ENCODE measurements around the gene CBR1.
"Not testable (repeated sequence)": the region's sequence is repeated elsewhere in the genome, so short reads cannot be mapped to it uniquely, and the experiment has no call there.

Gene CBR1

DNA sequence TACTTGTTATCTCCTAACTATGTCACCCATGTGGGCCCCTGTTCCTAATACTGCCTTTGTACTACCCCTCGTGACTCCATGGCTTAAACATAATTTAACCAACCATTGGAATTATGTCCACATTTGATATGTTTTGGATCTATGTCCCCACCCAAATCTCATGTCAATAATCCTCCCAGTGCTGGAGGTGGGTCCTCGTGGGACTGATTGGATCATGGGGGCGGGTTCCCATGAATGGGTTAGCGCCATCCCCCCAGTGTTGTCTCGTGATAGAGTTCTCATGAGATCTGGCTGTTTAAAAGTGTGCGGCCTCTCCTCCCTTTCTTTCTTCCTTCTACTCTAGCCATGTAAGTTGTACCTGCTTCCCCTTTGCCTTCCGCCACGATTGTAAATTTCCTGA is 9.8 kb downstream of the CBR1 start:
- no peak for DNase-seq (ENCODE audit: low read depth in 2 of 2)

DNA sequence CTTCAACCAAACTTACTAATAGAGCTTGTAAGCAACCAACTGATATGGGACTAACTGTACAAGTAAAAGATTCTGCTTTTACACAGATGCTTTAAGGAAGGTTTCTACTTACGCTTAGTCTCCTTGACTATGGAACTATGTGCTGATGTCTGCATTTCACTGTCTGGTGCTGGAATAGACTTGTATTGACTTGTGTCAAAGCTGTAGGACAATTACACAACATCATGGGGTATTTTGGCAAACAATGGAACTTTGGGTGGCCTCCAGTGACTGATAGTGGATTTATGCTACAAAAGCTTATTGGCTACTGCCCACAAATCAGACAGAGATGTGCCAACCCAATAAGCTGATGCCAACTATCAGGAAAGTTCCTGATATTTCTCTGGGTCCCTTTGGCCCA is 10.6 kb downstream of the CBR1 start:
- no peak for DNase-seq (ENCODE audit: low read depth in 2 of 2)

DNA sequence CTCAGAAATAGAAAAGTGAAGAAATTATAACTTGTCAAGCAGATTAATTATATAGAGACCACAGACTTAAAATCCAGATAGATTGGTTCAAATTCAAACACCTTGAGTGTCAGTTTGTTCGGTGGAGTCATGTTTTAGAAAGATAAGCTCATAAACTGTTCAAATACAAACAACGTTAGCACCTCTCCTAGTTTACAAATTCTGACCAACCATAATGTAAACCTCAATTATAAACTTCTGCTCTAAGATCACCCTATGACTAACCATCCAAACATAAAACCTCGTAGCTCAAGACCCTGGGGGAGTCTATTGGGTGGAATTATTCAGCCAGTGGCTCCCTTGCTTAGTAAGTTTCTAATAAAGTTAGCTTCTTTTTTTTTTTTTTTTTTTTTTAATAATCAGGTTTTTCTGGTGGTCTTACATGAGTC is 12.4 kb downstream of the CBR1 start:
- no peak for DNase-seq (ENCODE audit: low read depth in 2 of 2)

DNA sequence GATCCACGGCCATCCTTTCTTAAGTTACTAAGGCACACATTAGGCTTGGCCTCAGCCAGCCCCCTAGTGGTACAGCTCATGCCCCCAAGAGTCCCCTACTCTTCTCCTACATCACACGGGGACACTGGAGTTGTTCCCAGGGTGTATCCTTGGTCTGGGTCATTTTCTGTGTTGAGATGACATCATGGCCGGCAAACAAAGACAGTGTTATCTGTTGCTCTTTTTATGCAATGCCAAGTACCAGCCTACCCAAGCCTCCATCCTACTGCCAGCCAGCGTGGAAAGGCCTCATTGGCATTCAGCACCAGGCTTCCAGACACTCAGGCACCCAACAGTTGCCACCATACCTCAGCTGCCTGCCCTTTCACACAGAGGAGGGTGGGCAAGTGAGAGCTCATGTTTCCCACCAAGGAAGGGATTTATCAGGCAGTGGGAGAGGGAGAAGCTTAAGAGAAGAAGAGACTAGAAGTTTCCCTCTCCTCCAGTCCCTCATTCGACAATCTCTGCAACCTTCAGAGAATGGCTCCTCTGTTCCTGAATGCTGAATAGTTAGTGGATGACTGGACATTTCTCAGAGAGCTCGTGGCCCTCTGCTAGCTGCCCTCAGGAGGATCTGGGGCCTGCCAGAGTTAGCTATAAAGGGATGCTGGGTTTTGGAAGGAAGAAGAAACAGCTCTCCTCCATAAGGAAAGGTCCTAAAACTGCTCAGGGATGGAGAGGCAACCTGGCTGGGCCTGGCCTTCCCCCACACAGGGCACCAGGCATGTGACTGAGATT is 17.7 kb downstream of the CBR1 start:
- DNase-seq (ENCODE audit: low read depth in 2 of 2): no peak

DNA sequence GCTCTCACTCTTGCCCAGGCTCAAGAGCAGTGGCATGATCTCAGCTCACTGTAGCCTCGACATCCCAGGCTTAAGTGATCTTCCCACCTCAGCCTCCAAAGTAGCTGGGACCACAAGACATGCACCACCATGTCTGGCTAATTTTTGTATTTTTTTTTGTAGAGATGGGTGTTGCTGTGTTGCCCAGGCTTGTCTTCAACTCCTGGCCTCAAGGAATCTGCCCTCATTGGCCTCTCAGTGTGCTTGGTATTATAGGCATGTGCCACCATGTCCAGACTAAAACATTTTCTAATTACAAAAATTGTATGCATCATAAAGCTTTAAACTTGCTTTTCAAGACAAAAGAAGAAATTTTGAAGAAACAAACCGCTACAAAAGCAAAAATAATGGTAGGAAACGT is 20.1 kb downstream of the CBR1 start:
- no peak for DNase-seq (ENCODE audit: low read depth in 2 of 2)

DNA sequence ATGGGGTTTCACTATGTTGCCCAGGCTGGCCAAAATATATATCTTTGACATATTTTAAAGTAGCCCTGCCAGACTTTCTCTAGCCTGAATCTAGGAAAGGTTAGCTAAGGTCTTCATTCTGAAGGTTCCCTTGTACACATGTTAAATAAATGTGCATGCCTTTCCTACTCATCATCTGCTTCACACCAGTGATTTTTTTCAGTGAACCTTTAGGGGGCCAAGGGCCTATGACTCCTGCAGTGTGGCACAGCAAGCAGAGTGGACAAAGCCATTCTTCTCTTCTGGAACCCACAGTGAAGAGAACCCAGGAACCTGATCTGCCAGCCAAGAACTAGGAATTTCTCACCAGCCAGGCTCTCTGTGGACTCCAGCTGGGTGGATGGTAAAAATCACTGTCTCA is 22.9 kb downstream of the CBR1 start:
- no peak for DNase-seq (ENCODE audit: low read depth in 2 of 2)

DNA sequence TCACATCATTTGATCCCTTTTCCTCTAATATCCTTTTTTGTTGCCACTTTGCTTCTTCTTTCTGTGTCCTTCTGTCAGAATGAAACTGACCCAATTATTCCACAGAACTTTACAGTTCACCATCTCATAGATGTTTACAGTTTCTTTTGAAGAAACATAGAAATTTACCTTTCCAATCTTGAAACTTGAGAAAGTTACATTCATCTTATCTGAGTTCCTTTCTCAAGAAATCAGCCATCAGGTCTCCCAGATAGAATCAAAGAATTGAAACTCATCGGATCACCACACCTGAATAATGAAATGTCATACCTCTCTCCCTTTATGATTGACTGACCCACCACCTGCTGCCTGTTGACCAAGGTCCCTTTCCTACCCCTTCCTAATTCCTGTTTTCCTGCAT is 23.7 kb downstream of the CBR1 start:
- DNase-seq (ENCODE audit: low read depth in 2 of 2): no peak

DNA sequence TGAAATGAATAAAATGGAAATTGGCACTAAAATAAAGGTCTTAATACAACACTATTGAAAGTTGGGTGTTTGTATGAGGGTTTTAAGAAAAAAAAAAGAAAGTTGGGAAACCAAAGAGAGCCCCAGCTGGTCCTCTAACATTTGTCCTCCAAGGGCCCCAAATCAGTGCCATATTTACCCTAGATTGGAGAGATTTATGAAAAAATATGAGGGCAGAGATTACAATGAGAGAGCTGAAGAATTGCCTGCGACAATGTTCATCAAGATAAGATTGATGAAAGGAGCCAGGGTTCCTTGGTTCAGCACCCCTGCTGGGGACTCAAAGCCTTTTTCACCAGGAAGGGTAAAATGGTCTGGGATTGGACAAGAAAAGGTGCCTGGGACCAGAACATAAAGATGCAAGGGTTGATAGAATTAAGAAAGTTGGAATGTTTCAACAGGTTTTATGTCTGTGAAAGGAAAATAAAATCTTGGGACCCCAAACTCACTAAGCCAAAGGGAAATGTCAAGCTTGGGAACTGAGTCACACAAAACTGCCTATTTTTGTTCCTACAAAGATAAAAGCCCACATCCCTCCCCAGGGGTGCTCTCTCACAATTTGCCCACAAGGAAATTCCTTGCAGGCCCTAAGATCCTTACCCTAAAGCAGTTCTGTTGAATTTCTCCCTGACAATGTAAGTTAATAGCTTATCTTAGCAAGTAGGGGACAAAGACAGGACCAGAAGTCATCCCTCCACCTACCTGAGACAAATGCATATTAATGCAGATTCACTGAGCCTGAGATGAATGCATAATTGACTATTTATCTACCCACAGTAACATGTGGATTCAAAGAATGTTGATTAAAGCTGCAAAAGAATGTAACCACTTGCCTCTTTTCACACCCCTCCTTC is 26.8 kb downstream of the CBR1 start:
- no peak for DNase-seq (ENCODE audit: low read depth in 2 of 2)

DNA sequence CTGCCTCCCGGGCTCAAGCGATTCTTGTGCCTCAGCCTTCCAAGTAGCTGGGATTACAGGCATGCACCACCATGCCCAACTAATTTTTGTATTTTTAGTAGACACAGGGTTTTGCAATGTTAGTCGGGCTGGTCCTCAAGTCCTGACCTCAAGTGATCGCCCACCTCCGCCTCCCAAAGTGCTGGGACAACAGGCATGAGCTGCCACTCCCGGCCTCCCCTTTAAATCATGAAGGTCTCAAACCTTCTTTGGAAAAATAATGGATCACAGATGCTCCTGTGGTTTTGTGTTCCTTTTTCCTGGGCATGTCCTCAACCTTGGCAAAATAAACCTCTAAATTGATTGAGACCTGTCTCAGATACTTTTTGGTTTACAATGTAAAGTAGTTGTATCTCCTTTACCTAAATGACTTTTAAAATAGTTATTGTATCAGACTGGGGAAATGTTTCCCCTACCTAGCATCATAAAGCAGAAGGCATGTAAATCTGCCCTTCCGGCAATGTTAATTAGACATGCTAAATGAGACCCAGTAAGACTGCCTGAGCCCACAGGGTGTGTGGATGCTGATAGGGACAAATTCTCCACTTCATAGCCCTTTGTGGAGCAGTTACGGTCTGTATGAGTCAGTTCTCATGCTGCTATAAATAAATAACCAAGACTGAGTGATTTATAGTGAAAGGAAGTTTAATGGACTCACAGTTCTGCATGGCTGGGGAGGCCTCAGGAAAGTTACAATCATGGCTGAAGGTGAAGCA is 27.8 kb downstream of the CBR1 start:
- no peak for DNase-seq (ENCODE audit: low read depth in 2 of 2)

DNA sequence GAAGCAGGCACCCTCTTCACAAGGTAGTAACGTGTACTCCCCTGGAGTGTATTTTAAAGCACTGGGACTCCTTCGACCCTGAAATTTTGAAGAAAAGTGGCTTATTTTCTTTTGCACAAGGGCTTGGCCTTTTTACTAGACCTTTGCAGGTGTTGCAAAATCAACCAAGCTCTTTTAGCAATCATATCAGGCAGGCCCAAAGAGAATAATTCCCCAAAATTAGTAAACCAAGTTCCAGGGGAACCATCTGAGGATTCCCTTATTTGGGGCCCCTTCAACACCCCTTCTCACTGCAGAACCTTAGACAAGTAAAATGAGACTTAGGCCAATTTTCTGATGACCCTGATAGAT is 28.3 kb downstream of the CBR1 start:
- DNase-seq (ENCODE audit: low read depth in 2 of 2): no peak

DNA sequence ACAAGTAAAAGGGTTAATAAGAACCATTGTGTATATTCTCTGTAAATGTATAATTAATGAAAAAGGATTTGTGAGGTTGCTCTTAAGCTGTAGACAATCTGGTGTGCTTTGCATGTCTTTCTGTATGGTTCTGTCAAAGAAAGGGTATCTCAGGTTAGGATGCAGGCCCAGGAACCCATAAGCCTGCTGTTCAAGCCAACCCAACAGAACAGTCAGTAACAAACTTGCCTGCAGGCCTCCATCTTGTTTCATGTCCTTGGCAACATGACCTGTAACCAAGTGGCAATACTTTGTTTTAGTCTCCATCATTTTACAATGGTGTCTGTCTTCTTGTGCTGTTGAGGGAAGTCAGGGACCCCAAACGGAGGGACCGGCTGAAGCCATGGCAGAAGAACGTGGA is 29.2 kb downstream of the CBR1 start:
- DNase-seq (ENCODE audit: low read depth in 2 of 2): no peak

DNA sequence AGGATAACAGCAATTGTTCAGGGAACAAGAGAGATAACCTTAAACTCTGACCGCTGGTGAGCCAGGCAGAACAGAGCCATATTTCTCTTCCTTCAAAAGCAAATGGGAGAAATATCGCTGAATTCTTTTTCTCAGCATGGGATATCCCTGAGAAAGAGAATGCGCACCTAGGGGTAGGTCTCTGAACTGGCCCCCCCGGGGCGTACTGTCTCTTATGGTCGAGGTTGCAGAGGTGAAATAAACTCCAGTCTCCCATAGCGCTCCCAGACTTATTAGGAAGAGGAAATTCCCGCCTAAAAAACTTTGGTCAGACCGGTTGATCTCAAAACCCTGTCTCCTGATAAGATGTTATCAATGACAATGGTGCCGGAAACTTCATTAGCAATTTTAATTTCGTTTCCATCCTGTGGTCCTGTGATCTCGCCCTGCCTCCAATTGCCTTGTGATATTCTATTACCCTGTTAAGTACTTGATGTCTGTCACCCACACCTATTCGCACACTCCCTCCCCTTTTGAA is 29.9 kb downstream of the CBR1 start:
- DNase-seq (ENCODE audit: low read depth in 2 of 2): not testable (repeated sequence)

DNA sequence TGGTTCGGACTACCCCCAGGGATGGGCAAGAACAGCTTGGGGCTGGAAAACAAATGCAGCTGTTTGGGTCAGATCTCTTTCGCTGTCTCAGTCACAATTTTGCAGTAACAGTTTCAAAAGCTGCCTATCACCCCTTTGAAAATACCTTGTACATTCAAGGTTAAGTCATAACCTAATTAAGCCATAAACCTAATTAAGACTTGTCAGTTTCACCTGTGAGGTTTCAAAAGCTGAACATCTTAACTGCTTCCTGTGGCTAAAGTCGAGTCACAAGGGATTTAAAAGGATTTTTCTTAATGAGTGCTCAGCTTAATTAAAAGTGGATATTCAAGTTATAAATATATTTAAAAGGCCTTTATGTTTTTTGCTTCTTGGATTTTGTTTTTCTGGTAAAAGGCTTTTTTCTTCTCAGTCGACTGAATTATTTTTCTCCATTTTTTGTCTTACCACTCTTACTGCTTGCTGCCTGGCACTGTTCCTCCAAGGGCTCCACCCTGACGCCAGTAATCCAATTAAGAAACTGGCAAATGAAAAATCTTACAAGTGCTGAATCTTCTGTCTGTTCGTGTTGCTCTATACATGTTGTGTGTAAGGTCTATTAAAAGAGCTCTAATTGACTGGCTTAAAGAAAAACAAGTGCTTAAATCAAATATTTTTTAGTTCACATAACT is 31.3 kb downstream of the CBR1 start:
- no peak for DNase-seq (ENCODE audit: low read depth in 2 of 2)

DNA sequence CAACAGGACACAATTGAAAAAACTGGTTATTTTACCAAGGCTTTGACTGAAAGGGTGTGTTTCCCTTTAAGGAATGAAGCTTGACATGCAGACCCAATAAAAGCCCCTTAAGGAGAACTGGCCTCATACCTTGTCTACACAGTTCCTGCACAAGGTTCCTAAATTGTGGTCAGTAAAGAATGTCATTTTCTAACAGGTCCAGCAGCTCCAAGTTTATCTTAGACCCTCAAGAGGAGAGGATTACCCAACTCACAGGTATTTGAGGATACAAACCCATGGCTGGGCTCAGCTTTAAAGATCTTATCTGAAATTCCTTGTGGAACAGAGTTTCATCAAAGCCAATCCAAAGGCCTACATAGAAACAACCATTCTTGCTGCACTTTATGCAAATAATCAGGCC is 33.6 kb downstream of the CBR1 start:
- DNase-seq (ENCODE audit: low read depth in 2 of 2): no peak

DNA sequence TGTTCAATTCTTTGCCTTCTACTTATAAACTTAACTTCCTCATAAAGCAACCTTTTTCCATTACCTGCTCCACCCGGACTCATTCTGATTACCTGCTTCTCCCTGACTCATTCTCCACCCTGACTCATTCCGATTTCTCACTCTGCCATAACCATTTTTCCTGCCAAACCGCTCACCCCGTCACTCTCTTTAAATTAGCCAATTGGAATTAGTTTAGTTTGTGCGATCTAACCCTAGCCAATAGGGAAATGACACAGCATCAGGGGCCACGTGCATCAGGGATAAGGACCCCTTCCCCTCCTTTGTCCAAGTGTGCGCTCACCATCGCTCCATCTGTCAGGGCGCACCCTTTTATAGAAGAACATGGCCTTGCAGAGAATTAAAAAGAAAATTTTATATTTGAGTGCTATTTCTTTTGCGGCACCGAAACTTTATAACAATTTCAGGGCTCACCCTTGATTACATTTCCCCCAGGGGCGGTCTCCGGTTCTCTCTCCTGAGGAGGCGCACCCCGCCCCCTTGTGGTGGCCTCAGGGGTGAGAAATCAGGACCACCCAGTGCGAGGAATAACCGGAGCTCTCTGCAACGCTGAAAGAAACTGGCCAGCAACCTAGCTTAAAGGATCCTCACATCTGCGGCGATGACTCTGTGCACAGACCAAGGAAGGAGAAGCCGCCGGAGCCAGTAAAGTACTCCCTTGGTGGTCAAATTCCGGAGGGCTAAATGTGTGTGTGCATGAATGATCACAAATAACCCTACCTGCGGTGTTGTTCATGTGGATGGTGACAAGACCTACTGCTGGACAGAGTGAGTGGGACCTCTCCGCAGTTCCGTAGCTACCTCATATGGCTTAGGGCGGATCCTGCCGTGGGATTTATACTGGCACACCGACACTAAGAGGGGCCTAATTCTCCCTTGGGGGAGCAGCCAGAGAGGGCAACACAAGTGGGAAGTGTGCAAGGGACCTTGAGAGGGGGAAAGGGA is 34.8 kb downstream of the CBR1 start:
- DNase-seq (ENCODE audit: low read depth in 2 of 2): peak in 1 of 2 donors; percentile 7

DNA sequence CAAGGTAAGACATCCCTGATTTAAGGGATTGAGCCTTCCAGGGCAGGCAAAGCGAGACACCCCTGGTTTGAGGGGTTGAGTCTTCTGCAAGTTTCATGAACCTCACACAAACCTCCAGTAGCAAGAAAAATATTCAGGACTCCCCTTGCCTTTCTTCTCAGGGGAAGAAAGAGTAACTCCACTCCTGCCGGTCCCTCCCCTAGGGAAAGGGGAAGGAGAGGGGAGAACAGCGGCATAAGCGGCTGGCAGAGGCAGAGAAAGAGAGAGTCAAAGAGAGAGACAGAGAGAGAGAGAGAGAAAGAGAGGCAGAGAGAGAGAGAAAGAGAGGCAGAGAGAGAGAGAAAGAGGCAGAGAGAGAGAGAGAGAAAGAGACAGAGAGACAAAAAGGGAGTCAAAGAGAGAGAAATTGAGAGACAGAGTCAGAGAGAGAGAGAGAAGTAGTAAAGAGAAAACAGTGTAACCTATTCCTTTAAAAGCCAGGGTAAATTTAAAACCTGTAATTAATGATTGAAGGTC is 35.6 kb downstream of the CBR1 start:
- DNase-seq (ENCODE audit: low read depth in 2 of 2): no peak

DNA sequence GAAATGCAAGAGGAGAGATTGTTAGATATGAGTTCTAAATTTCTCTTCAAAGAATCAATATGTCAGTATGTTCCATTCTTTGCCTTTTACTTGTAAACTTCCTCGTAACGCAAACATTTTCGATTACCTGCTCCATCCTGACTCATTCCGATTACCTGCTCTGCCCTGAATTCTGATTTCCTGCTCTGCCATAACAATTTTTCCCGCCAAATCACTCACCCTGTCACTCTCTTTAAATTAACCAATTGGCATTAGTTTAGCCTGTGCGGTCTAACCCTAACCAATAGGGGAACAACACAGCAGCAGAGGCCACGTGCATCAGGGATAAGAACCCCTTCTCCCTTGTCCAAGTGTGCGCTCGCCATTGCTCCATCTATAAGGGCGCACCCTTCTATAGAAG is 40.0 kb downstream of the CBR1 start:
- DNase-seq (ENCODE audit: low read depth in 2 of 2): no peak

DNA sequence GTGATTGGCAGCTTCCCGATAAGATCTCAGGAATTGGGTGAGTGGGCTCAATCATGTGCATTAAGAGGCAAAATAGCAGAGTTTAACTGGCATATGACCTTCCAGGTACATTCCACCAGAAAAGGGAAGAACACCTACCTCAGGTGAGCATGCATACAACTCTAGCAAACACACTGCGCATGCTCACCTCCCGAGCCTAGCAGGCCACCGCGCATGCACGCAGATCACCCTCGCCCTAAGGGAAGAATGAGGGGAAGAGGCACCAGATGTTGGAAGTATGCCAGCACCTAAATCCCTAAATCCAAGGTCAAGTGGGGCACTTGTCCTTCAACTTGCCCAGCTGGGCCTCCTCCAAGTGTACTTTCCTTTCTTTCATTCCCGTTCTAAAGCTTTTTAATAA is 41.4 kb downstream of the CBR1 start:
- no peak for DNase-seq (ENCODE audit: low read depth in 2 of 2)

DNA sequence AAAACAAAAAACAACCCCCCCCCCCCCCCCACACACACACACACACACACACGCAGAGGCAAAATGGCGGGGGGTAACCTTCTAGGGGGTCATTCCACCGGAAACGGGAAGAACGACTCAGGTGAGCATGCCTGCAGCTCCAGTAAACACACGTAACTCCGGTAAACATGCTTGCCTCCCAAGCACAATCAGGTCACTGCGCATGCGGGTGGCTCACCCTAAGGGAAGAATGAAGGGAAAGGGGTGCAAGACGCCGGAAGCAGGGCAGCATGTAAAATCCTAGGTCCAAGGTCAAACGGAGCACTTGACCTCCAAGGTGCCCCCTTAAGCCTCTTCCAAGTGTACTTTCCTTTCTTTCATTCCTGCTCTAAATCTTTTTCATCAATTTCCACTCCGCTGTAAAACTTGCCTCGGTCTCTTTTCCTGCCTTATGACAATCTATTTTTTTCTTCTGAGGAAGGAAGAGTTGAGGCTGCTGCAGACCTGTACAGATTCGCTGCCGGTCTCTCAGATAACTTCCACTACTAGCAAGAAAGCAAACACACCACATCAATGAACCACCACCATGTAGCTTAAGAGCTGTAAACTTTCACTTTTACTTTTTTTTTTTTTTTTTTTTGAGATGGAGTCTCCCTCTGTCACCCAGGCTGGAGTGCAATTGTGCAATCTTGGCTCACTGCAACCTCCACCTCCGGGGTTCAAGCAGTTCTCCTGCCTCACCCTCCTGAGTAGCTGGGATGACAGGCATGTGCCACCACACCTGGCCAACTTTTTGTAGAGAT is 44.0 kb downstream of the CBR1 start:
- no peak for DNase-seq (ENCODE audit: low read depth in 2 of 2)

Measured in activated CD8-positive, alpha-beta memory T cell treated with anti-CD3 and anti-CD28 coated beads for 4 hours (primary cell).